Measurements from ENCODE around the gene C11orf86. TPM values are rescaled to one million over a fixed set of nuclear protein-coding genes. Genes with fewer than 3 reads are reported as not detected.
A peak's percentile ranks its signal among the peaks of the same experiment; 100 is the strongest.

The C11orf86 gene
- total and polyA plus RNA-seq, 2 of the 8 experiments (the other 6 are each of a cell fraction or from before 2014, with no cell fraction given): 0.91 to 0.97 TPM

DNA sequence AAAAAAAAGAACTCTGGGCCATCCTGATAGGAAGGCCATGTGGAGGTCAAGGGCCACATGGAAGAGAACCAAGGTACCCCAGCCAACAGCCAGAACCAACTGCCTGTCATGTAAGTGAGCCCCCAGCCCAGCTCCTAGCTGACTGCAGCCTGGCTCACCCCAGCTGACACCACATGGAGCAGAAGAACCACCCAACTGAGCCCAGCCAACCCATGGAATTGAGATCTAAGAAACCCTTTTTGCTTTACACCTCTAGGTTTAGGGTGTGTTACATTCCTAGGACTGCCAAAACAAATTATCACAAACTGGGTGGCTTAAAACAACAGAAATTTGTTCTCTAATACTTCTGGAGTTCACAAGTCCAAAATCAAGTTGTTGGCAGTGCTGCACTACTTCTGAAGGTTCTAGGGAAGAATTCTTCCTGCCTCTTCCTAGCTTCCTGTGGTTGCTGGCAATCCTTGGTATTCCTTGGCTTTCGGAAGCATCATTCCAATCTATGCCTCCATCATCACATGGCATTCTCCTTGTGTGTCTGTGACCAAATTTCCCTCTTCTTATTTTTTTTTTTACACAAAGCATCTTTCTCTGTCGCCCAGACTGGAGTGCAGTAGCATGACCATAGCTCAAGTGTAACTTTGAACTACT lies 4.4 kb downstream of the C11orf86 start:
- H3K27me3 ChIP-seq (replicated peaks in 1 of 4; ENCODE audit: control insufficient read depth in 3 of 4, extremely low read depth in 1 of 4, insufficient read depth in 3 of 4, low read length in 3 of 4): no peaks in the 10 kb centered on the region
- H3K18ac ChIP-seq (ENCODE audit: extremely low read depth, low read length): no peak overlapping the region
- no peak overlapping the region for H3K9ac ChIP-seq (replicated peaks in 1 of 4; ENCODE audit: extremely low read depth in 1 of 4, low read depth in 3 of 4, low read length in 3 of 4)
- H2BK15ac ChIP-seq (ENCODE audit: low read length): peak overlapping the region; percentile 61; the same call in 1 of the 2 replicates
- H3K23ac ChIP-seq (ENCODE audit: insufficient read length): no peak overlapping the region
- no peak overlapping the region for H3K4me2 ChIP-seq (ENCODE audit: insufficient read depth in 1 of 2, low read depth in 2 of 2, low read length in 2 of 2)
- H3K9me3 ChIP-seq (ENCODE audit: insufficient read depth in 2 of 2, low read depth in 1 of 2, low read length in 1 of 2): no peaks in the 10 kb centered on the region; a peak in 1 of 4 replicates
- H2BK5ac ChIP-seq (ENCODE audit: low read depth, low read length): no peak overlapping the region
- FAIRE-seq (no peak), DNase-seq (ENCODE audit: low read depth in 1 of 2, low spot score in 2 of 2) (no peak)
- no peak overlapping the region for H4K5ac ChIP-seq (ENCODE audit: insufficient read length, low read depth, low read length)
- H3K23me2 ChIP-seq (ENCODE audit: low read depth, low read length): no peaks in the 10 kb centered on the region
- no peak overlapping the region for H3K14ac ChIP-seq (ENCODE audit: insufficient read length)
- H2BK120ac ChIP-seq (replicated peaks; ENCODE audit: low read depth, low read length): no peak overlapping the region
- no peaks in the 10 kb centered on the region for H3K36me3 ChIP-seq (ENCODE audit: control insufficient read depth in 2 of 4, insufficient read depth in 4 of 4, low read length in 3 of 4)
- no peaks in the 10 kb centered on the region for H4K20me1 ChIP-seq (replicated peaks in 1 of 2; ENCODE audit: control insufficient read depth in 1 of 2, insufficient read depth in 2 of 2, low read length in 2 of 2)
- no peak overlapping the region for H2BK20ac ChIP-seq (ENCODE audit: low read length)
- no peak overlapping the region for H3K4me3 ChIP-seq (ENCODE audit: extremely low read depth in 1 of 4, insufficient read depth in 2 of 4, low read depth in 3 of 4, low read length in 4 of 4)
- no peak overlapping the region for H3K4ac ChIP-seq (replicated peaks; ENCODE audit: insufficient read length, low read depth, low read length)
- H4K91ac ChIP-seq (replicated peaks; ENCODE audit: insufficient read length, low read length): no peak overlapping the region
- H4K8ac ChIP-seq (ENCODE audit: extremely low read depth, insufficient read depth, low read length): no peak overlapping the region
- ChIA-PET POLR2A (ENCODE audit: partially characterized antibody) (interaction anchor here (0.7 kb wide), 1 partner anchor 7 kb away, joined by 3 read pairs; no protein-coding TSS in a partner anchor), CTCF (ENCODE audit: partially characterized antibody) (interaction anchor here (0.6 to 1.3 kb wide), 4 partner anchors 13 to 1649 kb away, joined by 3 to 4 read pairs (median 3); no protein-coding TSS in a partner anchor)
- 96% methylated on average over 2 of the region's 2 CpGs; no CpG with 5 or more reads in 1 of the 2 experiments for WGBS, 2 experiments (ENCODE audit: extremely low coverage in 1 of 2, insufficient coverage in 1 of 2, insufficient read length in 1 of 2, insufficient replicate concordance in 2 of 2, low coverage in 1 of 2, low lambda C conversion rate in 2 of 2, missing lambda C conversion rate in 1 of 2)
- no peaks in the 10 kb centered on the region for H3K79me2 ChIP-seq (ENCODE audit: control insufficient read depth in 1 of 2, insufficient read depth in 2 of 2, low read length in 2 of 2)
- no peak overlapping the region for H3K56ac ChIP-seq (replicated peaks; ENCODE audit: insufficient read length, low read depth, low read length)
- H2AFZ ChIP-seq (ENCODE audit: low read length): no peak overlapping the region
- H3K4me1 ChIP-seq (replicated peaks in 1 of 4; ENCODE audit: control insufficient read depth in 3 of 4, insufficient read depth in 4 of 4, low read length in 3 of 4): peaks cover 0 to 3% (median 0%) of the 10 kb centered on the region in 4 experiments; a peak in 1 of 7 replicates
- no peaks in the 10 kb centered on the region for H3K79me1 ChIP-seq (ENCODE audit: low read depth, low read length)
- H3K27ac ChIP-seq (ENCODE audit: low read depth, low read length): no peak overlapping the region
- H2BK12ac ChIP-seq (ENCODE audit: low read depth, low read length): no peak overlapping the region
- H2AK5ac ChIP-seq (ENCODE audit: low read depth, low read length): no peak overlapping the region
- TF ChIP-seq CTBP2 (IDR thresholded peaks at IDR 0.05; ENCODE audit: borderline replicate concordance, insufficient read depth, insufficient read length, low read length) (no peak), SUZ12 (IDR thresholded peaks at IDR 0.05; ENCODE audit: low read length) (no peak), HDAC6 (IDR thresholded peaks at IDR 0.05; ENCODE audit: low read depth, low read length) (no peak), TAF1 (IDR thresholded peaks at IDR 0.05; ENCODE audit: low read depth, low read length) (no peak), POU5F1 (IDR thresholded peaks at IDR 0.05; ENCODE audit: low read depth, low read length) (no peak), JUN (IDR thresholded peaks at IDR 0.05; ENCODE audit: low read depth, low read length) (no peak), EP300 (IDR thresholded peaks at IDR 0.05; ENCODE audit: borderline replicate concordance in 1 of 2, low read depth in 2 of 2, low read length in 2 of 2) (no peak), SRF (IDR thresholded peaks at IDR 0.05; ENCODE audit: low read depth, low read length) (no peak), NRF1 (IDR thresholded peaks at IDR 0.05; ENCODE audit: low read depth, low read length) (no peak), SP2 (IDR thresholded peaks at IDR 0.05; ENCODE audit: low read length) (no peak), SP4 (IDR thresholded peaks at IDR 0.05; ENCODE audit: low read length) (no peak)
- TF ChIP-seq, protein P1, sequence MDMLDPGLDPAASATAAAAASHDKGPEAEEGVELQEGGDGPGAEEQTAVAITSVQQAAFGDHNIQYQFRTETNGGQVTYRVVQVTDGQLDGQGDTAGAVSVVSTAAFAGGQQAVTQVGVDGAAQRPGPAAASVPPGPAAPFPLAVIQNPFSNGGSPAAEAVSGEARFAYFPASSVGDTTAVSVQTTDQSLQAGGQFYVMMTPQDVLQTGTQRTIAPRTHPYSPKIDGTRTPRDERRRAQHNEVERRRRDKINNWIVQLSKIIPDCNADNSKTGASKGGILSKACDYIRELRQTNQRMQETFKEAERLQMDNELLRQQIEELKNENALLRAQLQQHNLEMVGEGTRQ (IDR thresholded peaks at IDR 0.05; ENCODE audit: low read length): no peak
